K562 (cell line): Measurements from ENCODE around the gene LSR. TPM values are rescaled to one million over a fixed set of nuclear protein-coding genes. Genes with fewer than 3 reads are reported as not detected.

Experiments used
- ATF3 ChIP-seq, 2 experiments: fragments of 450-650 bp in 1 of 2; sonication (generic) in 1 of 2; formaldehyde crosslinking in 1 of 2; IDR thresholded peaks in 1 of 2; conservative IDR thresholded peaks in 1 of 2; 2 replicates each; pipeline versions ENCODE4 v1.6.1 to v1.8.1; 2016 to 2023; ENCODE audit warnings: mild to moderate bottlenecking in 2 of 2, moderate library complexity in 2 of 2, inconsistent platforms in 1 of 2, missing genetic modification reagents in 1 of 2
- CTBP1 ChIP-seq: fragments of 450-650 bp; IDR thresholded peaks from 2 replicates; pipeline ENCODE4 v1.6.1; 2016; ENCODE audit warnings: borderline replicate concordance
- DMBX1 ChIP-seq: fragments of 250-450 bp; sonication (Bioruptor Pico); IDR thresholded peaks from 2 replicates; pipeline ENCODE4 v1.8.0; 2022; ENCODE audit warnings: inconsistent platforms, mild to moderate bottlenecking, moderate library complexity, borderline replicate concordance
- MAZ ChIP-seq, 2 experiments: fragments of 450-650 bp in 1 of 2; sonication (generic) in 1 of 2; formaldehyde crosslinking; IDR thresholded peaks in 1 of 2; conservative IDR thresholded peaks in 1 of 2; 2 replicates each; pipeline versions ENCODE4 v1.4.0 to v1.5.0; 2020; ENCODE audit warnings: mild to moderate bottlenecking in 1 of 2, missing genetic modification reagents in 1 of 2
- MEIS2 ChIP-seq: fragments of 450-650 bp; IDR thresholded peaks from 2 replicates; pipeline ENCODE4 v1.6.1; 2014; ENCODE audit warnings: mild to moderate bottlenecking; ENCODE audit not compliant: partially characterized antibody
- NBN ChIP-seq: fragments of 450-650 bp; IDR thresholded peaks from 2 replicates; pipeline ENCODE4 v1.6.1; 2016; ENCODE audit warnings: low read depth, mild to moderate bottlenecking
- NCOA1 ChIP-seq: fragments of 450-650 bp; IDR thresholded peaks from 2 replicates; pipeline ENCODE4 v1.6.1; 2016; ENCODE audit warnings: low read depth
- NCOA2 ChIP-seq, 2 experiments: fragments of 450-650 bp; IDR thresholded peaks; 2 replicates each; pipeline ENCODE4 v1.6.1; 2018; ENCODE audit warnings: mild to moderate bottlenecking in 2 of 2, moderate library complexity in 1 of 2; ENCODE audit not compliant: partially characterized antibody in 2 of 2
- NR4A1 ChIP-seq, 2 experiments: fragments of 250-450 bp in 1 of 2; fragments of 450-650 bp in 1 of 2; sonication (Bioruptor Pico) in 1 of 2; IDR thresholded peaks; 2 replicates each; pipeline versions ENCODE4 v1.4.0 to v1.6.1; 2016 to 2020; ENCODE audit warnings: mild to moderate bottlenecking in 2 of 2, missing compliant biosample characterization in 1 of 2, missing genetic modification characterization in 1 of 2, moderate library complexity in 1 of 2
- SAFB2 ChIP-seq: fragments of 200-400 bp; formaldehyde crosslinking; IDR thresholded peaks from 2 replicates; pipeline ENCODE4 v1.6.1; 2018; ENCODE audit warnings: borderline replicate concordance, low read length, low read depth, moderate library complexity; ENCODE audit not compliant: severe bottlenecking
- TAF7 ChIP-seq: fragments of 450-650 bp; IDR thresholded peaks from 2 replicates; pipeline ENCODE4 v1.6.1; 2016; ENCODE audit warnings: missing genetic modification characterization, missing compliant biosample characterization
- U2AF1 ChIP-seq: fragments of 200-400 bp; formaldehyde crosslinking; optimal IDR thresholded peaks from 2 replicates; pipeline ENCODE3; 2017; ENCODE audit warnings: mild to moderate bottlenecking, low read depth, low read length, moderate library complexity
- UBTF ChIP-seq, 2 experiments: IDR thresholded peaks; 2 replicates each; pipeline ENCODE4 v1.6.1; 2012; ENCODE audit warnings: improper control_type of control experiment in 2 of 2, low read depth in 2 of 2, low read length in 2 of 2, borderline replicate concordance in 1 of 2
- ZMIZ1 ChIP-seq, 2 experiments: fragments of 150-350 bp in 1 of 2; IDR thresholded peaks; 2 replicates each; pipeline ENCODE4 v1.6.1; 2012 to 2016; ENCODE audit warnings: low read depth in 2 of 2, low read length in 2 of 2, mild to moderate bottlenecking in 1 of 2, moderate library complexity in 1 of 2
- ZNF174 ChIP-seq: fragments of 250-450 bp; sonication (Bioruptor Pico); IDR thresholded peaks from 2 replicates; pipeline ENCODE4 v1.4.0; 2020; ENCODE audit warnings: mild to moderate bottlenecking
- polyA plus RNA-seq, 8 experiments: library from polyadenylated mRNA; depleted of rRNA in 4 of 8; stranded (reverse) in 5 of 8; unstranded in 3 of 8; fragments of >200 nt; fragmentation: Nextera tagmentation in 2 of 8; fragmentation: Illumina TruSeq in 1 of 8; extraction: Ambion mirVana in 2 of 8; extraction: Trizol in 1 of 8; gene quantifications; 2 replicates each; pipeline versions ENCODE4 v1.2.1 to v1.2.3, GENCODE V29; 2011 to 2014; ENCODE audit warnings: inconsistent platforms in 1 of 8, missing spikeins in 1 of 8
- total RNA-seq, 7 experiments: library from RNA; depleted of rRNA in 6 of 7; stranded (reverse); fragments of >200 nt in 6 of 7; fragmentation: Illumina TruSeq in 2 of 7; extraction: Trizol in 2 of 7; gene quantifications; 2 replicates each; pipeline versions ENCODE4 v1.2.1 to v1.2.3, GENCODE V29; 2011 to 2021; ENCODE audit warnings: low replicate concordance in 1 of 7

LSR gene
- total and polyA plus RNA-seq, 9 of the 15 experiments (the other 6 are each of a cell fraction or from before 2014, with no cell fraction given) = 0.44 to 87.9 (median 28.0) TPM

GRCh38 chr19:35247526-35248309 lies 1.1 kb upstream of the LSR start (continued):
- no peak for TF ChIP-seq ZMIZ1 (IDR thresholded peaks at IDR 0.05; ENCODE audit: low read depth in 2 of 2, low read length in 2 of 2)
- no peak for TF ChIP-seq U2AF1
- no peak for TF ChIP-seq NCOA2 (IDR thresholded peaks at IDR 0.05; ENCODE audit: partially characterized antibody in 2 of 2)
- TF ChIP-seq DMBX1 = peak; percentile 60; the same call in 1 of the 2 replicates
- no peak for TF ChIP-seq NR4A1 (CRISPR knock-in tag; IDR thresholded peaks at IDR 0.05)
- TF ChIP-seq NR4A1 (tag; IDR thresholded peaks at IDR 0.05) = no peak
- TF ChIP-seq UBTF (IDR thresholded peaks at IDR 0.05; ENCODE audit: borderline replicate concordance in 1 of 2, low read depth in 2 of 2, low read length in 2 of 2) = peak in 1 of 2 experiments; percentile 19; a peak in 2 of 4 replicates
- no peak; the same call in none of the 2 replicates for TF ChIP-seq ATF3 (IDR thresholded peaks at IDR 0.05)
- no peak for TF ChIP-seq ATF3 (CRISPR knock-in tag; conservative IDR thresholded peaks at IDR 0.05)
- no peak for TF ChIP-seq ZNF174 (CRISPR knock-in tag)
- peak; percentile 98 for TF ChIP-seq CTBP1
- no peak for TF ChIP-seq SAFB2
- TF ChIP-seq MEIS2 = peak; percentile 43
- TF ChIP-seq TAF7 = 0 out of 2 replicates have a peak, but pooled peaks have one; percentile 35
- peak; percentile 90 for TF ChIP-seq NBN
- peak; percentile 60 to 91; a peak in 3 of 4 replicates for TF ChIP-seq MAZ (CRISPR knock-in tag; conservative IDR thresholded peaks at IDR 0.05 in 1 of 2, IDR thresholded peaks at IDR 0.05 in 1 of 2)
- TF ChIP-seq NCOA1 = 0 out of 2 replicates have a peak, but pooled peaks have one; percentile 45
